Measurements from ENCODE around the gene CA10. TPM values are rescaled to one million over a fixed set of nuclear protein-coding genes. Genes with fewer than 3 reads are reported as not detected.

The CA10 gene
- total RNA-seq, 1 experiment from 2014 or later, result 0.46 TPM

DNA sequence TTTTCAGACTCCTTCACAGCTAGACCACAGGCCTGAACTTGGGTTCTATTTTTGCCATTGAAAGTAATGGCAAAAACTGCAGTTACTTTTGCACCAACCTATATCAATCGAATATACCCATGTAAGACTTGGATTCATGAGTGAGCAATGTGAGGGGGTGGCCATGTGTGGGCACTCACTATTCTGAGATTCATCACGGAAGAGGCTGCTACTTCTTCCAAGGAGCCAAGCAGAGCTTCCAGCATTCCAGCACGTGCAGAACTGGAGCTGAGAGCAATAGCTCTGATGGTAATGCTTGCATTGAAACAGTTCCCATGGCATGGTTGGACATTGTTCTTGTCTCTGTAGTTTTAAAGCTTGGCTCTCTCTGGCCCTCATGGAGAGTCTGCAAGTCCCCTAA is 327.6 kb downstream of the CA10 start:
- Mint-ChIP-seq H3K4me3 (no peak overlapping the region), H3K27ac (no peak overlapping the region), H3K36me3 (ENCODE audit: insufficient read depth in 1 of 3, low read depth in 3 of 3) (no peaks in the 10 kb centered on the region), H3K4me1 (peaks cover 9 to 15% of the 10 kb centered on the region in 2 experiments), H3K27me3 (ENCODE audit: low read depth) (no peaks in the 10 kb centered on the region), H3K9me3 (no peaks in the 10 kb centered on the region)
- Histone ChIP-seq H2BK5ac (ENCODE audit: insufficient read length, low read length) (no peak overlapping the region), H3K79me2 (ENCODE audit: insufficient read depth, low read length) (no peaks in the 10 kb centered on the region), H3K27ac (ENCODE audit: insufficient read length, low read depth, low read length) (no peak overlapping the region), H3K4me2 (ENCODE audit: insufficient read depth, insufficient read length, low read length) (no peak overlapping the region), H3K56ac (ENCODE audit: insufficient read length, low read depth, low read length) (no peak overlapping the region), H2BK12ac (ENCODE audit: insufficient read length, low read depth, low read length) (no peak overlapping the region), H3K4ac (ENCODE audit: low read depth, low read length) (no peak overlapping the region), H3K4me1 (ENCODE audit: insufficient read depth, low read length) (no peaks in the 10 kb centered on the region), H2BK20ac (ENCODE audit: low read depth, low read length, poor library complexity, severe bottlenecking) (no peak overlapping the region), H4K20me1 (ENCODE audit: control insufficient read depth, insufficient read depth, insufficient read length) (no peaks in the 10 kb centered on the region), H3K9ac (ENCODE audit: extremely low read depth, insufficient read length, low read length) (no peak overlapping the region), H4K5ac (ENCODE audit: insufficient read length, low read depth, low read length) (no peak overlapping the region), H3K9me3 (ENCODE audit: control insufficient read depth, low read depth, low read length) (no peaks in the 10 kb centered on the region), H4K8ac (replicated peaks; ENCODE audit: insufficient read length, low read depth, low read length) (no peak overlapping the region), H4K91ac (ENCODE audit: insufficient read length, low read depth, low read length) (no peak overlapping the region), H3K23me2 (ENCODE audit: insufficient read length, low read depth, low read length, poor library complexity, severe bottlenecking) (no peaks in the 10 kb centered on the region), H3T11ph (ENCODE audit: low read length) (no peak overlapping the region), H3K14ac (ENCODE audit: insufficient read depth, low read length) (no peak overlapping the region), H2BK120ac (ENCODE audit: low read depth, low read length, poor library complexity, severe bottlenecking) (no peak overlapping the region), H2AK5ac (ENCODE audit: insufficient read length, low read length) (no peak overlapping the region), H3K18ac (ENCODE audit: insufficient read length, low read depth, low read length) (no peak overlapping the region), H3K79me1 (ENCODE audit: insufficient read depth, low read depth, low read length, poor library complexity, severe bottlenecking) (no peaks in the 10 kb centered on the region), H3K27me3 (ENCODE audit: insufficient read depth, low read length) (no peaks in the 10 kb centered on the region), H3K23ac (ENCODE audit: insufficient read length, low read depth, low read length) (no peak overlapping the region), H2BK15ac (ENCODE audit: low read depth, low read length) (no peak overlapping the region), H2AFZ (ENCODE audit: low read length) (no peak overlapping the region)
- WGBS (ENCODE audit: extremely low coverage, insufficient read length, low lambda C conversion rate), result no CpG with 5 or more reads among the region's 3 CpGs
- TF ChIP-seq CTCF (conservative IDR thresholded peaks at IDR 0.05), result no peak
- no peak for DNase-seq

Measured in H9 (cell line).